Parathyroid adenoma (tissue), 2 donors: Measurements from ENCODE around the gene SERINC1.
A peak's percentile ranks its signal among the peaks of the same experiment; 100 is the strongest.
"Not testable (repeated sequence)": the region's sequence is repeated elsewhere in the genome, so short reads cannot be mapped to it uniquely, and the experiment has no call there.

Experiments used
- H2AFZ ChIP-seq: fragments of 300-600 bp; sonication (generic); one replicate; pipeline ENCODE4 v1.7.0; 2017; ENCODE audit warnings: antibody characterized with exemption, mild to moderate bottlenecking
- H3K27ac ChIP-seq: fragments of 300-600 bp; sonication (generic); one replicate; pipeline ENCODE4 v1.7.0; 2017
- H3K27me3 ChIP-seq: fragments of 300-600 bp; sonication (generic); one replicate; pipeline ENCODE4 v1.7.0; 2017; ENCODE audit warnings: low read length; ENCODE audit not compliant: control insufficient read depth, insufficient read depth
- H3K36me3 ChIP-seq: fragments of 300-600 bp; sonication (generic); one replicate; pipeline ENCODE4 v1.7.0; 2017; ENCODE audit warnings: low read length; ENCODE audit not compliant: control insufficient read depth, insufficient read depth
- H3K4me1 ChIP-seq: fragments of 300-600 bp; sonication (generic); one replicate; pipeline ENCODE4 v1.7.0; 2017; ENCODE audit warnings: control low read depth
- H3K4me2 ChIP-seq: fragments of 300-600 bp; sonication (generic); one replicate; pipeline ENCODE4 v1.7.0; 2017; ENCODE audit warnings: low read length
- H3K4me3 ChIP-seq: fragments of 300-600 bp; sonication (generic); one replicate; pipeline ENCODE4 v1.7.0; 2017; ENCODE audit warnings: low read depth, low read length
- H3K79me2 ChIP-seq: fragments of 300-600 bp; sonication (generic); one replicate; pipeline ENCODE4 v1.7.0; 2017; ENCODE audit warnings: control low read depth
- H3K9ac ChIP-seq: fragments of 300-600 bp; sonication (generic); one replicate; pipeline ENCODE4 v1.7.0; 2017; ENCODE audit warnings: mild to moderate bottlenecking
- H3K9me3 ChIP-seq: fragments of 300-600 bp; sonication (generic); one replicate; pipeline ENCODE4 v1.7.0; 2017; ENCODE audit warnings: low read length; ENCODE audit not compliant: control insufficient read depth
- CTCF ChIP-seq: fragments of 300-600 bp; sonication (generic); IDR thresholded peaks from one replicate; pipeline ENCODE4 v1.7.0; 2017; ENCODE audit warnings: antibody characterized with exemption, mild to moderate bottlenecking
- donor health status: primary hyperparathyroidism.

Gene SERINC1

GRCh38 chr6:122471107-122472021 lies at the start of gene SERINC1:
TSS of gene SERINC1 (minus strand) at chr6:122471807. CDS start at chr6:122471737, 70 bp downstream.
- Histone ChIP-seq H3K9me3 (no peaks in the 10 kb centered on the region), H3K4me1 (no peaks in the 10 kb centered on the region), H3K4me3 (peak within 1 kb of the TSS; percentile 90), H3K4me2 (peak within 1 kb of the TSS; percentile 81), H3K36me3 (no peaks in the 10 kb centered on the region), H3K27ac (peak within 1 kb of the TSS; percentile 98), H2AFZ (peak within 1 kb of the TSS; percentile 94), H3K9ac (peak within 1 kb of the TSS; percentile 98), H3K79me2 (peaks cover 45% of the 10 kb centered on the region), H3K27me3 (no peaks in the 10 kb centered on the region)
- TF ChIP-seq CTCF = no peak

GRCh38 chr6:122511193-122511924 lies 39.8 kb upstream of the SERINC1 start:
- H3K27ac ChIP-seq = no peak overlapping the region
- no peaks in the 10 kb centered on the region for H3K79me2 ChIP-seq
- no peaks in the 10 kb centered on the region for H3K9me3 ChIP-seq
- no peak overlapping the region for H2AFZ ChIP-seq
- H3K36me3 ChIP-seq = no peaks in the 10 kb centered on the region
- H3K4me2 ChIP-seq = no peak overlapping the region
- H3K27me3 ChIP-seq = no peaks in the 10 kb centered on the region
- no peak for TF ChIP-seq CTCF
- H3K4me3 ChIP-seq = no peak overlapping the region
- no peaks in the 10 kb centered on the region for H3K4me1 ChIP-seq
- H3K9ac ChIP-seq = no peak overlapping the region

GRCh38 chr6:122505170-122505569 lies 33.6 kb upstream of the SERINC1 start:
- H3K36me3 ChIP-seq, H3K9me3 ChIP-seq, H3K27me3 ChIP-seq, H3K27ac ChIP-seq, H3K4me2 ChIP-seq, H2AFZ ChIP-seq, H3K4me1 ChIP-seq, H3K9ac ChIP-seq, H3K79me2 ChIP-seq, H3K4me3 ChIP-seq: not testable (repeated sequence)

- Histone ChIP-seq H3K27ac (no peak overlapping the region), H3K36me3 (no peaks in the 10 kb centered on the region), H3K27me3 (no peaks in the 10 kb centered on the region), H3K79me2 (no peaks in the 10 kb centered on the region), H2AFZ (no peak overlapping the region), H3K9ac (no peak overlapping the region), H3K4me1 (no peaks in the 10 kb centered on the region), H3K4me2 (no peak overlapping the region), H3K4me3 (no peak overlapping the region), H3K9me3 (peaks cover 4% of the 10 kb centered on the region)
- TF ChIP-seq CTCF = no peak
Observed at GRCh38 chr6:122501475-122501874, 29.9 kb upstream of the SERINC1 start.

- Histone ChIP-seq H3K27ac (no peak overlapping the region), H3K4me1 (peaks cover 4% of the 10 kb centered on the region), H2AFZ (no peak overlapping the region), H3K9ac (no peak overlapping the region), H3K4me3 (no peak overlapping the region), H3K79me2 (no peaks in the 10 kb centered on the region), H3K27me3 (no peaks in the 10 kb centered on the region), H3K36me3 (no peaks in the 10 kb centered on the region), H3K4me2 (no peak overlapping the region), H3K9me3 (peaks cover 4% of the 10 kb centered on the region)
- TF ChIP-seq CTCF = no peak
Observed at GRCh38 chr6:122495612-122496011, 24.0 kb upstream of the SERINC1 start.
